HG02678 (cell line): Measurements from ENCODE around the gene OTC.

Experiments used
- ATAC-seq: cut with Tn5 transposase; IDR thresholded peaks from one replicate; pipeline ENCODE4 v1.9.1; 2021; ENCODE audit warnings: mild to moderate bottlenecking, moderate library complexity; ENCODE audit not compliant: unreplicated experiment

Gene OTC

GRCh38 chrX:38356401-38356800, 4.0 kb downstream of the OTC start:
- ATAC-seq, result no peak

- no peak for ATAC-seq
Measured at GRCh38 chrX:38357747-38358673, 5.6 kb downstream of the OTC start.

- ATAC-seq, result no peak
Measured at GRCh38 chrX:38363046-38363445, 10.6 kb downstream of the OTC start.

GRCh38 chrX:38365954-38366353, 13.6 kb downstream of the OTC start:
- ATAC-seq, result no peak

GRCh38 chrX:38368774-38369173, 16.4 kb downstream of the OTC start:
- ATAC-seq, result no peak

GRCh38 chrX:38371641-38372040, 19.2 kb downstream of the OTC start:
- ATAC-seq, result no peak

GRCh38 chrX:38374431-38374830, 22.0 kb downstream of the OTC start:
- ATAC-seq, result no peak

GRCh38 chrX:38375891-38376290, 23.5 kb downstream of the OTC start:
- ATAC-seq, result no peak

GRCh38 chrX:38376747-38377146, 24.3 kb downstream of the OTC start:
- no peak for ATAC-seq

GRCh38 chrX:38379088-38379487, 26.7 kb downstream of the OTC start:
- no peak for ATAC-seq

GRCh38 chrX:38382663-38383062, 30.3 kb downstream of the OTC start:
- no peak for ATAC-seq

- no peak for ATAC-seq
Measured at GRCh38 chrX:38400389-38400910, 48.0 kb downstream of the OTC start.

- ATAC-seq, result no peak
Measured at GRCh38 chrX:38402118-38402517, 49.7 kb downstream of the OTC start.

GRCh38 chrX:38403834-38404233, 51.4 kb downstream of the OTC start:
- no peak for ATAC-seq

- ATAC-seq, result no peak
Measured at GRCh38 chrX:38407126-38407525, 54.7 kb downstream of the OTC start.

- no peak for ATAC-seq
Measured at GRCh38 chrX:38409289-38409688, 56.9 kb downstream of the OTC start.

- ATAC-seq, result no peak
Measured at GRCh38 chrX:38426785-38427184, 74.4 kb downstream of the OTC start.

- no peak for ATAC-seq
Measured at GRCh38 chrX:38431525-38431924, 79.1 kb downstream of the OTC start.

- no peak for ATAC-seq
Measured at GRCh38 chrX:38435130-38435529, 82.7 kb downstream of the OTC start.

GRCh38 chrX:38437093-38437492, 84.7 kb downstream of the OTC start:
- no peak for ATAC-seq

GRCh38 chrX:38438321-38438720, 85.9 kb downstream of the OTC start:
- ATAC-seq, result no peak

GRCh38 chrX:38452603-38453002, 100.2 kb downstream of the OTC start:
- no peak for ATAC-seq

GRCh38 chrX:38458071-38458470, 105.7 kb downstream of the OTC start:
- no peak for ATAC-seq
